ENCODE results near the gene ATPAF2.

- no peak for TF ChIP-seq EZH2 (IDR thresholded peaks at IDR 0.05; ENCODE audit: borderline replicate concordance)
- no peak for TF ChIP-seq CTCF (IDR thresholded peaks at IDR 0.05; ENCODE audit: poor library complexity)
- no peak for TF ChIP-seq EZH2phosphoT487 (IDR thresholded peaks at IDR 0.05; ENCODE audit: low read depth, severe bottlenecking, unreplicated experiment)
These were observed 16.6 kb upstream of the ATPAF2 start for GRCh38 chr17:18055597-18055996.
